ENCODE measurements around the gene SLC1A4.

SLC1A4 gene

GRCh38 chr2:65072181-65072970 lies 83.2 kb downstream of the SLC1A4 start:
- no peak for DNase-seq (ENCODE audit: low read depth in 2 of 2)

Data from stimulated activated CD4-positive, alpha-beta T cell treated with anti-CD3 and anti-CD28 coated beads, Interleukin-1b, Interleukin-23, amount 100 ng/mL, for 4 hours (primary cell).